ENCODE results near the gene SART1. TPM values are rescaled to one million over a fixed set of nuclear protein-coding genes. Genes with fewer than 3 reads are reported as not detected.

The SART1 gene
- total and polyA plus RNA-seq, 3 experiments from 2014 or later: 50.1 to 70.2 (median 69.9) TPM

DNA sequence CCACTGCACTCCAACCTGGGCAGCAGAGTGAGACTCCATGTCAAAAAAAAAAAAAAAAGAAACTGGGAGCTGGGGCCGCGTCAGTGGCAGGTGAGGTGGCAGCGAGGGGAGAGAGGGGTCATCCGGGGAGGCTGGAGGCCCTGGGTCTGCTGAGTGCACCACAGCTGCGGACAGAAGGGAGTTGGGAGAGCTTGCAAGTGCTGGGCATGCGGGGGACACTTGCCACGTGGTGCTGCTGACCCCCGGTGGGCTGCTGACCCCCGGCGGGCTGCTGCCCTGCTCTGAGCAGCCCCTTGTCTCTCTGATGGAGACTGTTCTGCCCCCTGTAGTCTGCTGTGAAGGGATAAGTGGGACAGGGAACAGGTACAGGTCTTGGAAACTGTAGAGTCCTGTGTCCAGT, 39.7 kb upstream of the SART1 start:
- Histone ChIP-seq H3K9me3 (ENCODE audit: low read length) (no peaks in the 10 kb centered on the region), H3K27ac (ENCODE audit: low read depth, low read length) (no peak overlapping the region), H3K27me3 (ENCODE audit: insufficient read depth, low read length, poor library complexity, severe bottlenecking) (no peaks in the 10 kb centered on the region), H3K4me3 (ENCODE audit: low read length) (no peak overlapping the region), H3K4me1 (ENCODE audit: insufficient read depth, low read length) (peaks cover 28% of the 10 kb centered on the region), H3K36me3 (ENCODE audit: insufficient read depth, low read length) (peaks cover 16% of the 10 kb centered on the region)
- peak overlapping the region in 4 of 8 donors; percentile 50 to 76 (median 74) for H3K27ac Mint-ChIP-seq
- POLR2A ChIA-PET: interaction anchor here (0.7 to 1.3 kb wide), 2 partner anchors 32 to 161 kb away, joined by 3 to 4 read pairs; partner anchors contain the start of gene CCDC85B
- H3K4me3 Mint-ChIP-seq: peak overlapping the region in 5 of 7 donors; percentile 35 to 71 (median 52)
- CTCF ChIA-PET: interaction anchor here (2.9 to 3.4 kb wide), 3 partner anchors 31 to 37 kb away, joined by 11 to 17 read pairs (median 13); partner anchors contain the start of genes CCDC85B and FIBP
- DNase-seq: no peak
- peaks cover 4 to 46% (median 6%) of the 10 kb centered on the region in 3 donors for H3K36me3 Mint-ChIP-seq
- no peaks in the 10 kb centered on the region for H3K27me3 Mint-ChIP-seq
- H3K9me3 Mint-ChIP-seq: no peaks in the 10 kb centered on the region
- peaks cover 19 to 45% (median 21%) of the 10 kb centered on the region in 3 donors for H3K4me1 Mint-ChIP-seq

GRCh38 chr11:65922565-65922964, 39.0 kb upstream of the SART1 start:
- H3K9me3 Mint-ChIP-seq: no peaks in the 10 kb centered on the region
- no peaks in the 10 kb centered on the region for H3K27me3 Mint-ChIP-seq
- H3K4me3 Mint-ChIP-seq: peak overlapping the region in 5 of 7 donors; percentile 35 to 71 (median 52)
- H3K36me3 Mint-ChIP-seq: peaks cover 4 to 42% (median 6%) of the 10 kb centered on the region in 3 donors
- H3K4me1 Mint-ChIP-seq: peaks cover 19 to 45% (median 23%) of the 10 kb centered on the region in 3 donors
- Histone ChIP-seq H3K27me3 (ENCODE audit: insufficient read depth, low read length, poor library complexity, severe bottlenecking) (no peaks in the 10 kb centered on the region), H3K27ac (ENCODE audit: low read depth, low read length) (no peak overlapping the region), H3K4me3 (ENCODE audit: low read length) (no peak overlapping the region), H3K4me1 (ENCODE audit: insufficient read depth, low read length) (peaks cover 27% of the 10 kb centered on the region), H3K36me3 (ENCODE audit: insufficient read depth, low read length) (peaks cover 10% of the 10 kb centered on the region), H3K9me3 (ENCODE audit: low read length) (no peaks in the 10 kb centered on the region)
- DNase-seq: no peak
- ChIA-PET POLR2A (interaction anchor here (0.9 kb wide), 1 partner anchor 57 kb away, joined by 4 read pairs; no protein-coding TSS in a partner anchor), CTCF (interaction anchor here (2.9 to 3.4 kb wide), 3 partner anchors 32 to 38 kb away, joined by 11 to 17 read pairs (median 13); partner anchors contain the start of genes CCDC85B and FIBP)
- peak overlapping the region in 6 of 8 donors; percentile 36 to 81 (median 74) for H3K27ac Mint-ChIP-seq

GRCh38 chr11:65925397-65925796, 36.1 kb upstream of the SART1 start:
- H3K36me3 Mint-ChIP-seq: peaks cover 4 to 30% (median 6%) of the 10 kb centered on the region in 3 donors
- H3K4me1 Mint-ChIP-seq: peaks cover 29 to 48% (median 34%) of the 10 kb centered on the region in 3 donors
- POLR2A ChIA-PET: no interaction called here
- H3K27me3 ChIP-seq (ENCODE audit: insufficient read depth, low read length, poor library complexity, severe bottlenecking): no peaks in the 10 kb centered on the region
- no peaks in the 10 kb centered on the region for H3K9me3 Mint-ChIP-seq
- peaks cover 29% of the 10 kb centered on the region for H3K4me1 ChIP-seq (ENCODE audit: insufficient read depth, low read length)
- no peaks in the 10 kb centered on the region for H3K27me3 Mint-ChIP-seq
- H3K4me3 Mint-ChIP-seq: peak overlapping the region in 1 of 7 donors; percentile 75
- CTCF ChIA-PET: interaction anchor here (1.4 to 8.0 kb wide), 2 partner anchors 35 to 40 kb away, joined by 3 to 60 read pairs; partner anchors contain the start of genes CCDC85B and FIBP
- H3K27ac Mint-ChIP-seq: peak overlapping the region in 5 of 8 donors; percentile 5 to 87 (median 29)
- no peaks in the 10 kb centered on the region for H3K9me3 ChIP-seq (ENCODE audit: low read length)
- no peak overlapping the region for H3K4me3 ChIP-seq (ENCODE audit: low read length)
- DNase-seq: no peak
- no peak overlapping the region for H3K27ac ChIP-seq (ENCODE audit: low read depth, low read length)
- H3K36me3 ChIP-seq (ENCODE audit: insufficient read depth, low read length): peaks cover 10% of the 10 kb centered on the region

GRCh38 chr11:65927904-65928397, 33.6 kb upstream of the SART1 start:
- Histone ChIP-seq H3K27ac (ENCODE audit: low read depth, low read length) (peak overlapping the region; percentile 70), H3K36me3 (ENCODE audit: insufficient read depth, low read length) (peaks cover 6% of the 10 kb centered on the region), H3K4me3 (ENCODE audit: low read length) (peak overlapping the region; percentile 63), H3K9me3 (ENCODE audit: low read length) (no peaks in the 10 kb centered on the region), H3K4me1 (ENCODE audit: insufficient read depth, low read length) (peaks cover 22% of the 10 kb centered on the region), H3K27me3 (ENCODE audit: insufficient read depth, low read length, poor library complexity, severe bottlenecking) (no peaks in the 10 kb centered on the region)
- no peaks in the 10 kb centered on the region for H3K9me3 Mint-ChIP-seq
- peaks cover 23 to 45% (median 32%) of the 10 kb centered on the region in 3 donors for H3K4me1 Mint-ChIP-seq
- POLR2A ChIA-PET: interaction anchor here (0.5 to 1.5 kb wide), 10 partner anchors 8 to 491 kb away, joined by 3 to 11 read pairs (median 4); partner anchors contain the start of genes CCDC85B and MUS81
- CTCF ChIA-PET: interaction anchor here (0.7 to 8.0 kb wide), 6 partner anchors 10 to 216 kb away, joined by 3 to 60 read pairs (median 4); partner anchors contain the start of genes CCDC85B, FIBP and KAT5
- peak; percentile 59 to 88 (median 78) for DNase-seq
- H3K27ac Mint-ChIP-seq: peak overlapping the region; percentile 89 to 99 (median 96)
- peaks cover 0 to 12% (median 4%) of the 10 kb centered on the region in 3 donors for H3K36me3 Mint-ChIP-seq
- H3K4me3 Mint-ChIP-seq: peak overlapping the region; percentile 55 to 88 (median 77)
- H3K27me3 Mint-ChIP-seq: no peaks in the 10 kb centered on the region

GRCh38 chr11:65928667-65929066, 32.9 kb upstream of the SART1 start:
- Histone ChIP-seq H3K36me3 (ENCODE audit: insufficient read depth, low read length) (no peaks in the 10 kb centered on the region), H3K4me1 (ENCODE audit: insufficient read depth, low read length) (peaks cover 22% of the 10 kb centered on the region), H3K4me3 (ENCODE audit: low read length) (peak overlapping the region; percentile 63), H3K27me3 (ENCODE audit: insufficient read depth, low read length, poor library complexity, severe bottlenecking) (no peaks in the 10 kb centered on the region), H3K27ac (ENCODE audit: low read depth, low read length) (peak overlapping the region; percentile 70), H3K9me3 (ENCODE audit: low read length) (no peaks in the 10 kb centered on the region)
- DNase-seq: peak in 1 of 5 donors; percentile 22
- Mint-ChIP-seq H3K4me3 (peak overlapping the region; percentile 55 to 88 (median 77)), H3K9me3 (no peaks in the 10 kb centered on the region), H3K36me3 (peaks cover 0 to 5% (median 2%) of the 10 kb centered on the region in 3 donors), H3K4me1 (peaks cover 23 to 40% (median 30%) of the 10 kb centered on the region in 3 donors), H3K27me3 (no peaks in the 10 kb centered on the region), H3K27ac (peak overlapping the region; percentile 89 to 99 (median 96))
- ChIA-PET POLR2A (interaction anchor here (0.7 to 1.5 kb wide), 5 partner anchors 9 to 68 kb away, joined by 3 to 11 read pairs (median 4); partner anchors contain the start of genes CCDC85B and MUS81), CTCF (interaction anchor here (0.7 to 8.0 kb wide), 6 partner anchors 10 to 60 kb away, joined by 3 to 60 read pairs (median 4); partner anchors contain the start of genes CCDC85B and FIBP)

DNA sequence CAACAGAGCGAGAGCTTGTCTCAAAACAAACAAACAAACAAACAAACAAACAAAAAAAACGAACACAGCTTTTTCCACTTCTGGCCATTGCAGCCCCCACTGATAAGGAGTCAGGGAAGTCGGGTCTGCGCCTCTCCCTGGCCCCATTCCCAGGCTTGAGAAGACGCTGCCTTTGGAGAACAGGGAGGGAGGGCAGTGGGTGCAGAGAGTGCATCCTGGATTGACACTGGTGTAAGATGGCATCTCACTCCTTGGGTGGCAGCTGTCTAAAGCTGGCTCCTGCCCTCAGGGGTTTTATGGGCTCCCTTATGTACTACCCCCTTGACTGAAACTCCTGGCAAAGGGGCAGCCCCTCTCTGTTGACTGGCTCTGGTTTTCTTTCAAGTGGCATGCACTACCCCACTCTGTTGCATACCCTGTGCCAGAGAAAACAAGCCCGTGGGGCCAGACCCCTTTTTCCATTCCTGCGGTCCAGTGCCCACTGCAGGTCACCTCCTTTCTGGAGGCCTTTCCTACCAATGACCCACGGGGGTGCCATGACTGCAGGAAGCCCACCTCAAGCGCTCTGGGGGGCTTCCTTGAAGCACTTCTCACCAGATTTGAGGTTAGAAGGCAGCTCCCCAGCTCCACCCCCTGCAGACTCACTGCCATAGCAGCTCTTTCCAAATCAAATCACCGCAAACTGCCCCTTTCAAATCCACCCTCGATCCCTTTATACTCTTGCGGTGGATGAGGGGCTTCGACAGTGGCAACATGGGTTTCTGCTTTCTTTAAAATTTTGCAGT, 29.6 kb upstream of the SART1 start:
- Histone ChIP-seq H3K9me3 (ENCODE audit: low read length) (no peaks in the 10 kb centered on the region), H3K27me3 (ENCODE audit: insufficient read depth, low read length, poor library complexity, severe bottlenecking) (no peaks in the 10 kb centered on the region), H3K4me1 (ENCODE audit: insufficient read depth, low read length) (peaks cover 21% of the 10 kb centered on the region), H3K27ac (ENCODE audit: low read depth, low read length) (no peak overlapping the region), H3K4me3 (ENCODE audit: low read length) (no peak overlapping the region), H3K36me3 (ENCODE audit: insufficient read depth, low read length) (no peaks in the 10 kb centered on the region)
- Mint-ChIP-seq H3K27me3 (peaks cover 0 to 1% of the 10 kb centered on the region in 2 donors), H3K27ac (peak overlapping the region in 1 of 8 donors; percentile 68), H3K4me3 (peak overlapping the region in 1 of 7 donors; percentile 40), H3K4me1 (peaks cover 22 to 36% (median 26%) of the 10 kb centered on the region in 3 donors), H3K9me3 (no peaks in the 10 kb centered on the region), H3K36me3 (no peaks in the 10 kb centered on the region)
- POLR2A ChIA-PET: interaction anchor here (0.6 kb wide), 2 partner anchors 44 to 45 kb away, joined by 3 read pairs; partner anchors contain the start of gene FIBP
- CTCF ChIA-PET: interaction anchor here (1.0 to 8.0 kb wide), 3 partner anchors 42 to 50 kb away, joined by 3 to 60 read pairs (median 17); partner anchors contain the start of genes CCDC85B and FIBP
- DNase-seq: peak in 1 of 5 donors; percentile 48

DNA sequence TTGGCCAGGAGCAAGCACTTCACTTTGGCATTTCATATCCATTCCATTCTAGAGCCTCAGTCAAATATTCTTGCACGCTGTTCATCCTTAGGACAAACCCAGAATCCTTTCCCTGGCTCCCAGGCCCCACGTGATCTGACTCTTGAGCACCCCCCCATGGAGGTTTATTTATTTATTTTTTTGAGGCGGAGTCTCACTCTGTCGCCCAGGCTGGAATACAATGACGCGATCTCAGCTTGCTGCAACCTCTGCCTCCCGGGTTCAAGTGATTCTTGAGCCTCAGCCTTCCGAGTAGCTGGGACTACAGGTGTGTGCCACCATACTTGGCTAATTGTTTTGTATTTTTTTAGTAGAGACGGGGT, 29.0 kb upstream of the SART1 start:
- H3K36me3 Mint-ChIP-seq: no peaks in the 10 kb centered on the region

More for the DNA sequence above, 29.0 kb upstream of the SART1 start:
- Mint-ChIP-seq H3K27ac (no peak overlapping the region), H3K9me3 (no peaks in the 10 kb centered on the region), H3K27me3 (peaks cover 1 to 3% of the 10 kb centered on the region in 2 donors), H3K4me3 (no peak overlapping the region), H3K4me1 (peaks cover 16 to 31% (median 22%) of the 10 kb centered on the region in 3 donors)
- H3K36me3 ChIP-seq (ENCODE audit: insufficient read depth, low read length): no peaks in the 10 kb centered on the region
- no peak overlapping the region for H3K4me3 ChIP-seq (ENCODE audit: low read length)
- CTCF ChIA-PET: interaction anchor here (1.0 to 8.0 kb wide), 3 partner anchors 43 to 51 kb away, joined by 3 to 60 read pairs (median 17); partner anchors contain the start of genes CCDC85B and FIBP
- DNase-seq: no peak
- peaks cover 16% of the 10 kb centered on the region for H3K4me1 ChIP-seq (ENCODE audit: insufficient read depth, low read length)
- no peaks in the 10 kb centered on the region for H3K27me3 ChIP-seq (ENCODE audit: insufficient read depth, low read length, poor library complexity, severe bottlenecking)
- POLR2A ChIA-PET: interaction anchor here (0.6 kb wide), 1 partner anchor 46 kb away, joined by 3 read pairs; no protein-coding TSS in a partner anchor
- H3K27ac ChIP-seq (ENCODE audit: low read depth, low read length): no peak overlapping the region
- H3K9me3 ChIP-seq (ENCODE audit: low read length): no peaks in the 10 kb centered on the region

Data from CD8-positive, alpha-beta memory T cell (primary cell).